ES-I3 (cell line): ENCODE measurements around the gene MMRN2.

ENCODE experiments used
- H3K36me3 ChIP-seq: 2 replicates; pipeline ENCODE4 v1.6.1; 2013; ENCODE audit warnings: mild to moderate bottlenecking, low read length, control low read depth, moderate library complexity; ENCODE audit not compliant: insufficient read depth
- H3K4me1 ChIP-seq: 2 replicates; pipeline ENCODE4 v1.6.1; 2013; ENCODE audit warnings: mild to moderate bottlenecking, control low read depth, low read length; ENCODE audit not compliant: insufficient read depth
- H3K9ac ChIP-seq: 2 replicates; pipeline ENCODE4 v1.6.1; 2013; ENCODE audit warnings: low read depth, mild to moderate bottlenecking, low read length, moderate library complexity
- H3K9me3 ChIP-seq: 2 replicates; pipeline ENCODE4 v1.6.1; 2013; ENCODE audit warnings: mild to moderate bottlenecking, low read length, moderate library complexity; ENCODE audit not compliant: control insufficient read depth, insufficient read depth

MMRN2 gene

GRCh38 chr10:86964061-86964846, 6.8 kb upstream of the MMRN2 start:
- Histone ChIP-seq H3K9ac (no peak overlapping the region), H3K36me3 (no peaks in the 10 kb centered on the region), H3K9me3 (no peaks in the 10 kb centered on the region), H3K4me1 (peaks cover 40% of the 10 kb centered on the region)

- no peaks in the 10 kb centered on the region for H3K9me3 ChIP-seq
- no peak overlapping the region for H3K9ac ChIP-seq
- H3K4me1 ChIP-seq = peaks cover 44% of the 10 kb centered on the region
- no peaks in the 10 kb centered on the region for H3K36me3 ChIP-seq
Observed at GRCh38 chr10:86963341-86963919, 6.0 kb upstream of the MMRN2 start.

- Histone ChIP-seq H3K36me3 (no peaks in the 10 kb centered on the region), H3K9me3 (no peaks in the 10 kb centered on the region), H3K4me1 (peaks cover 48% of the 10 kb centered on the region), H3K9ac (no peak overlapping the region)
Observed at GRCh38 chr10:86962981-86963310, 5.5 kb upstream of the MMRN2 start.

- Histone ChIP-seq H3K9me3 (no peaks in the 10 kb centered on the region), H3K4me1 (peaks cover 47% of the 10 kb centered on the region), H3K9ac (no peak overlapping the region), H3K36me3 (no peaks in the 10 kb centered on the region)
Observed at GRCh38 chr10:86962136-86962980, 4.9 kb upstream of the MMRN2 start.

- peaks cover 46% of the 10 kb centered on the region for H3K4me1 ChIP-seq
- H3K36me3 ChIP-seq = no peaks in the 10 kb centered on the region
- H3K9ac ChIP-seq = no peak overlapping the region
- H3K9me3 ChIP-seq = no peaks in the 10 kb centered on the region
Observed at GRCh38 chr10:86961481-86962091, 4.2 kb upstream of the MMRN2 start.

DNA sequence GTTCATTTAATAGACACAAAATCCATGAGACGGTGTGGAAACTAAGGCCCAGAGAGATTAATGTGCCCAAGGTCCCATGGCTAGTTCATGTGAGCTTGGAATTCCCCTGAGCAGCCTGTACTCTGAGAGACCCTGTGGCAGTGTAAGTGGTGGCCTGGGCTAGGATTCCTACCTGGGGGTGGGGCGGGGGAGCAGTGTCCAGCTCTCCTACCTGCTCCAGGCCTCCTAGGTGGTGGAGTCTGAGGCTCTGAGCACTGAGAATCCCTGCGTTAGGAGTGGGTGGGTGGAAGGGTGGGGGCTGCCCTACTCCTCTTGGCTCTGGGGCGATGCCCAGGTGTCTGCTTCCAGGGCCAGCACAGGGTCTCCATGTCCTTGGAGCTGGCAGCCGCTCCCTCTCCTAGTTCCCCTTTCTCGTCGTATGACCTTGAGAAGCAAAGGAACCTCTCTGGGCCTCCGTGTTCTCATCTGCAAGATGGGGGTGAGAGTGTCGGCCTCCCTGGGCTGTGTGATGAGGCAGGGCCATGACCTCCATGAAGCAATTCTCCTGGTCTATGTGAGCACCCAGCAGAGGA, 3.5 kb upstream of the MMRN2 start:
- H3K9ac ChIP-seq = no peak overlapping the region
- H3K4me1 ChIP-seq = peaks cover 46% of the 10 kb centered on the region
- H3K9me3 ChIP-seq = no peaks in the 10 kb centered on the region
- no peaks in the 10 kb centered on the region for H3K36me3 ChIP-seq

DNA sequence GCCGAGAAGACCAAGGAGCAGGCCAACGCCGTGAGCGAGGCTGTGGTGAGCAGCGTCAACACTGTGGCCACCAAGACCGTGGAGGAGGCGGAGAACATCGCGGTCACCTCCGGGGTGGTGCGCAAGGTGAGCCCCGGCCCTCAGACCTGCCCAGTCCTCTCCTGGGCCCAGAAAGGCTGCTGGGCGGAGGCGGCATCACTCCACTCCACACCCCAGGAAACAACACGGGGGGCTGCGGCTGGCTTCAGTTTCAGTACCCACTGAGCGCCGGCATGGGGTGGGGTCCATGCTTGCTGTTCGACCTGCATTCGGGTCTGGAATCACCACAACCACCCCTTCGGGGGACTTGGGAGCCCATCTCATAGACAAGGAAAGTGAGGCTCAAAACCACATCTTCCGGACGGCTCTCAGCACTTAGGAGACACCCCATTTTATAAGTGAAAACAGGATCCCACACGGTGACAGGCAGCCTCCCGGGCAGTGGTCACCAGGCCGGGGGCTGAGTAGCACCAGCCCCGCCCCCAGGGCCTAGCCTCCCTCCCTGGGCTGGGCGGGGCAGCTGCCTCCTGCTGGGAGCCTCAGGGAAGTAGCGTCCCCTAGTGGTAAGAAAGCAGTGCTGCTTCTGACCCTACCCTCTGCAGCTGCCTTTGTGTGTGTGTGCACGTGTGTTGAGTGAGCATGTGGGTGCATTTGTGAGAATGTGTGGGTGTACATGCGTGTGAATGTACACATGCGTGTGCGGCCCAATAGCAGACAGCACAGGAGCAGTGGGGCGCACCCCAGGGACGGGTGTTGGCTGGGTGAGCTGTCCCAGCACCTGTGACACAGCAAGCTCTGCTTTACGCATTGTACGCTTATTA, 2.8 kb upstream of the MMRN2 start:
- Histone ChIP-seq H3K9me3 (no peaks in the 10 kb centered on the region), H3K4me1 (peaks cover 47% of the 10 kb centered on the region), H3K36me3 (no peaks in the 10 kb centered on the region), H3K9ac (no peak overlapping the region)

DNA sequence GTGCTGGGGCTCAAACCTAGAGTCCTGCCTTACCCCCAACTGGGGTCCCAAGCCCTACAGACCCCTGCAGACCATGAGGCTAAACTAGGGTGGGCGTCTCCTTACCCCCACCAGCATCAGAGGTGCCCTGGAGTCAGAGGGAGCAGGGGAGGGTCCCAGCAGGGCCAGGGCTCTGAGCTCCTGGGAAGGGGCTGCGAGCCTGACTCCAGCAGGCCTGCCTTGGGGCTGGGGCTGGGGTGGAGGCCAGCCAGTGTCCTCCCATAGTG, 2.3 kb upstream of the MMRN2 start:
- Histone ChIP-seq H3K36me3 (no peaks in the 10 kb centered on the region), H3K4me1 (peaks cover 53% of the 10 kb centered on the region), H3K9me3 (no peaks in the 10 kb centered on the region), H3K9ac (no peak overlapping the region)

DNA sequence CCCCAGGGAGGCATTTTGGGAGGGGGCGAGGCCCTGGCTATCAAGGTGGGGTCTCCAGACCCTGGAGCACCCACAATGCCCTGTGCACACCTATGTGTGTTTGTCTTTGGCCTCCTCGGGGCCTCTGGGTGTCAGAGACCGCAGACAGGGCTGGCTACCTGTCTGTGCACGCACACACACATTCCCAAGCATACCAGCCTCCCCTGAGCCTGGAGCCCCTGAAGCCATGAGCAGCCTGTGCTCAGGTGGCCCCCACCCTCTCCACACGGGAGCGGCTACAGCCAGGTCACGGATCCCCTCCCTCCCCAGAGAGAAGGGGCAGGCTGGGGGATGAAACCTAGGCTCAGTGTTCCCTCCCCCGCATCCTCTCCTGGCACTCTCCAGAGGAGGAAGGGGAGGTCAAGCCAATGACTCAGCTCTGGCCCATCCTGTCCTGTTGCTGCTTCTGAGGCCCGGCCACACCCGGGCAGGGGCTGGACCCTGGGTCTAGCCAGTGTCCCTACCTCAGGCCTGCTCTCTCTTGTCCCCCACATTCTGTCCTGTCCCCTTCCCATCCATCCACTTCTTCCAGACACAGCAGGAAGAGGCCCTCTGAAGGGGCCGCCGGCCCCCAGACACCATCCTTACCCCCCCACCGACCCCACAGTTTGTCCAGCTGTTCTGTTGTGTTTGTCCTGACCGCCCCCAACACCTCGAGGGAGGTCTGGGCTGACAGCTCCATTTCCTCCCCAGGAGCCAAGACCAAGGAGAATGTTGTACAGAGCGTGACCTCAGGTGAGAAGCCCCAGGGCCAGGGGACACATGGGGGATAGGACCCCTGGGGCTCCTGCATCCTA, 1.7 kb upstream of the MMRN2 start:
- no peak overlapping the region; the same call in 1 of the 2 replicates for H3K9ac ChIP-seq
- peaks cover 53% of the 10 kb centered on the region for H3K4me1 ChIP-seq
- H3K36me3 ChIP-seq = no peaks in the 10 kb centered on the region
- H3K9me3 ChIP-seq = no peaks in the 10 kb centered on the region

- Histone ChIP-seq H3K36me3 (no peaks in the 10 kb centered on the region), H3K9me3 (no peaks in the 10 kb centered on the region), H3K9ac (no peak within 1 kb of the TSS; the same call in 1 of the 2 replicates), H3K4me1 (peaks cover 61% of the 10 kb centered on the region)
Observed at GRCh38 chr10:86958116-86958900, 893 bp upstream of the MMRN2 start, which contains the start of gene SNCG. Gene SNCG, plus strand, starts transcription at chr10:86958599. Its CDS starts 99 bp downstream, at chr10:86958698.

DNA sequence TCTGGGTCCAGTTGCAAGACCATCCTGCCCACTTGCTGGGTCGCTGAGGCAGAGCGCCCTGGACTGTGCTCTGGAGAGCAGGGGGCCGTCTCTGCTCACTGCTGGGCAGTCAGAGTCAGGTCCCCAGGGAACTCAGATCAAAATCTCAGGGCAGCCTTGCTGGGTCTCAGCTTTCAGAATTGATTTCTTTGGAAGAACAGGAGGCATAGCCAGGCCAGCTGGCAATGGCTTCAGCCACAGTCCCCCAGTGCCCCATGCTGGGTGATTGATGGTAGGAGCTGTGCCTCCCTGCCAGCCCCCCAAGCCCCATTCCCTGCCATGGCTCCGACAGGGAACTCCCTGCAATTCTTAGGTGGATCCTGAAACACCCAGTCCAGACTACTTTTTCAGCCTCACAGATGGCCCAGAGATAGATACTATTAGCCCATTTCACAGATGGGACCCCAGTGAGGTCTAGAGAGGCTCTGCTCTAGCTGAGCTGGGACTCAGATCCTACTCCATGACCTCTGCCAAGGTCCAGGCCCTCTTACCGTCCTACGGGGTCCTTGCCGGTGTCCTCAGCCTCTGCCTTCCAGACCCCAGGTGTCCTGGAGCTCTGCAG, 467 bp downstream of the MMRN2 start:
- peaks cover 61% of the 10 kb centered on the region for H3K4me1 ChIP-seq
- no peak overlapping the region for H3K9ac ChIP-seq
- H3K9me3 ChIP-seq = peaks cover 5% of the 10 kb centered on the region; the same call in 1 of the 2 replicates
- no peaks in the 10 kb centered on the region for H3K36me3 ChIP-seq

DNA sequence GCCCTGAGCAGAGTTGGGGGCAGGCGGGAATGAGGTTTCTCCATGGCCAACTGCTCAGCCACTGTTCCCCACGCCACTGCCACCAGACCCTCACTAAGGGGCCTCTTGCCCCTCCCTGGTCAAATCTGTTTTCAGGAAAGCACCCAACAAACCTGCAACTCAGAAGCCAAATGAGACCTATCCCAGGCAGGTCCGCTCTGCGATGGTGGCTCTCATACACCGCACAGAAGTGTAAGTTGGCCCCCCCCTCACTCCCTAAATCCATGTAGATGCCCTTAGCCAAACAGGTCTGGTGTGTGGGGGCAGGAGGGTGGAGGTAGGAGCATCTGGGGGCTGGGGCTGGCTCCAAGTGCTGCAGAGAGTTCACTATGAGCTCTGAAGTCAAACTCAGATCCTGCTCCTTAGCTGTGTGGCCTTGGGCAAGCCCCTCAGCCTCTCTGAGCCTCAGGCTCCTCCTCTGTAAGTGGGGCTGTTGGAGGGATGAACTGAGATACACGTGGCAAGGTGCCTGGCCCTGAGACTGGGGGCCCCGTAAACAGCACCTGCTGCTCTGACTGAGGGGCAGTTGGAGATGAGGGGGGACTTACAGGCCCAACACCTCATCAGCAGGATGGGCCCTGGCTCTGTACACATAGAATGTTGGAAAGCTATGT, 1.1 kb downstream of the MMRN2 start:
- Histone ChIP-seq H3K36me3 (no peaks in the 10 kb centered on the region), H3K4me1 (peaks cover 61% of the 10 kb centered on the region), H3K9ac (no peak overlapping the region), H3K9me3 (peaks cover 6% of the 10 kb centered on the region; the same call in 1 of the 2 replicates)
